Esophagus squamous epithelium (tissue), 5 donors: ENCODE results near the gene SREBF2. TPM values are rescaled to one million over a fixed set of nuclear protein-coding genes. Genes with fewer than 3 reads are reported as not detected.

ENCODE experiments used
- DNase-seq: peaks from one replicate; lab custom pipeline; 2025; lab: John Stamatoyannopoulos, UW
- H3K27ac ChIP-seq, 4 donors: fragments of 200-600 bp; sonication (generic); one replicate each; pipeline ENCODE4 v1.5.1; 2016 to 2019; ENCODE audit warnings: mild to moderate bottlenecking in 1 of 4
- H3K27me3 ChIP-seq, 4 donors: fragments of 200-600 bp; sonication (generic); 1 replicate in 3 of 4; 2 replicates in 1 of 4; pipeline versions ENCODE4 v1.5.1 to v1.6.0; 2017 to 2021; ENCODE audit warnings: antibody characterized with exemption in 1 of 4
- H3K36me3 ChIP-seq, 3 donors: fragments of 200-600 bp; sonication (generic); one replicate each; pipeline ENCODE4 v1.5.1; 2016 to 2019
- H3K4me1 ChIP-seq, 3 donors: fragments of 200-600 bp; sonication (generic); one replicate each; pipeline ENCODE4 v1.5.1; 2017 to 2019
- H3K4me3 ChIP-seq, 4 donors: fragments of 200-600 bp; sonication (generic); 1 replicate in 3 of 4; 2 replicates in 1 of 4; pipeline ENCODE4 v1.5.1; 2016 to 2019; ENCODE audit warnings: mild to moderate bottlenecking in 2 of 4, moderate library complexity in 1 of 4
- H3K9me3 ChIP-seq, 3 donors: fragments of 200-600 bp; sonication (generic); one replicate each; pipeline ENCODE4 v1.5.1; 2016 to 2019
- POLR2A ChIP-seq, 4 donors: fragments of 450-650 bp; IDR thresholded peaks; one replicate each; pipeline ENCODE4 v1.6.1; 2017; ENCODE audit warnings: antibody characterized with exemption in 4 of 4, mild to moderate bottlenecking in 4 of 4, moderate library complexity in 3 of 4
- WGBS, 2 donors: methylation state at CpG; one replicate each; pipeline ENCODE4 v1.1.5; 2018; 5-methylcytosine and 5-hydroxymethylcytosine counted together
- intact Hi-C: fragments of 100-400 bp; cut with DNase I; formaldehyde crosslinking; loops from one replicate; pipeline ENCODE4 v1.15.0; 2022
- small RNA-seq, 4 donors: library from RNA; depleted of rRNA; stranded (forward); fragments of <200 nt; gene quantifications; one replicate each; pipeline ENCODE3, GENCODE V24; 2016
- total RNA-seq, 4 donors: library from RNA; depleted of rRNA; stranded (reverse); fragments of >200 nt; gene quantifications; one replicate each; pipeline ENCODE4 v1.1.0, GENCODE V29; 2016
- TF ChIP-seq, protein P1 (sequence below), 6 experiments: fragments of 450-650 bp in 4 of 6; fragments of 200-600 bp in 2 of 6; sonication (generic) in 2 of 6; IDR thresholded peaks; one replicate each; pipeline ENCODE4 v1.5.1; 2016 to 2019; ENCODE audit warnings: antibody characterized with exemption in 6 of 6, mild to moderate bottlenecking in 4 of 6, moderate library complexity in 4 of 6
- donor health status: DM: yes; HTN: yes; CAD: no.

SREBF2 gene
- total RNA-seq, 4 donors from 2014 or later: 72.8 to 138 (median 98.6) TPM

DNA sequence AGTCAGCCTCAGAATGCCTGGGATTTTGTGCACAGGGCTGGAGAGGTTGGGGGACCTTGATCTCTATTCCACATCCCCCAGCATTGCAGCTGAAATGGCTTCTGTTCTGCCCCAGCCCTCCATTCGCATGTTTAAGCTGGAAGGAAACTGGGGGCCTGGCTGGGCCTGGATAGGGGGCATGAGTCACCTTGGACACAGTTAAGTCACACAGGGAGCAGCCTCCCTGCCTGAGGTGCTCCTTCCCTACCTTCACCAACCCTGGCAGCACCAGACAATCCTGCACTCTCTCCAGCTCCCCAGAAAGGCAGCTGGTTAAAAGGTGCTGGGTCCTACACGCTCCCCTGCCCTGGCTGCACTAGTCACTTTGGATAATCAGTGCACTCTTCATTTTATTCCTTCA is 119.8 kb downstream of the SREBF2 start:
- H3K27ac ChIP-seq: no peak overlapping the region
- no peaks in the 10 kb centered on the region for H3K27me3 ChIP-seq
- H3K4me3 ChIP-seq: no peak overlapping the region
- no peaks in the 10 kb centered on the region for H3K9me3 ChIP-seq
- WGBS, 2 donors: 79 to 92% methylated on average over 2 of the region's 2 CpGs
- no peak for TF ChIP-seq POLR2A (IDR thresholded peaks at IDR 0.05)
- TF ChIP-seq, protein P1, sequence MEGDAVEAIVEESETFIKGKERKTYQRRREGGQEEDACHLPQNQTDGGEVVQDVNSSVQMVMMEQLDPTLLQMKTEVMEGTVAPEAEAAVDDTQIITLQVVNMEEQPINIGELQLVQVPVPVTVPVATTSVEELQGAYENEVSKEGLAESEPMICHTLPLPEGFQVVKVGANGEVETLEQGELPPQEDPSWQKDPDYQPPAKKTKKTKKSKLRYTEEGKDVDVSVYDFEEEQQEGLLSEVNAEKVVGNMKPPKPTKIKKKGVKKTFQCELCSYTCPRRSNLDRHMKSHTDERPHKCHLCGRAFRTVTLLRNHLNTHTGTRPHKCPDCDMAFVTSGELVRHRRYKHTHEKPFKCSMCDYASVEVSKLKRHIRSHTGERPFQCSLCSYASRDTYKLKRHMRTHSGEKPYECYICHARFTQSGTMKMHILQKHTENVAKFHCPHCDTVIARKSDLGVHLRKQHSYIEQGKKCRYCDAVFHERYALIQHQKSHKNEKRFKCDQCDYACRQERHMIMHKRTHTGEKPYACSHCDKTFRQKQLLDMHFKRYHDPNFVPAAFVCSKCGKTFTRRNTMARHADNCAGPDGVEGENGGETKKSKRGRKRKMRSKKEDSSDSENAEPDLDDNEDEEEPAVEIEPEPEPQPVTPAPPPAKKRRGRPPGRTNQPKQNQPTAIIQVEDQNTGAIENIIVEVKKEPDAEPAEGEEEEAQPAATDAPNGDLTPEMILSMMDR (IDR thresholded peaks at IDR 0.05): no peak
- H3K36me3 ChIP-seq: no peaks in the 10 kb centered on the region
- intact Hi-C loops: loop anchor here (10.0 kb wide), 1 partner anchor 502 kb away; no protein-coding TSS in a partner anchor
- DNase-seq: no peak
- H3K4me1 ChIP-seq: peaks cover 3 to 5% (median 3%) of the 10 kb centered on the region in 3 donors

Small RNAs within 50 kb of the gene (small RNA-seq; reads per million reads assigned to genes)
- 1.8 to 3.3 (median 3.0) reads per million in 4 donors for gene MIR33A

Other genes with a start within 250 kb of the SREBF2 start
- gene PMM1, start 243.3 kb upstream of the SREBF2 start, total RNA-seq: 10 to 100 TPM; 17.9 to 65.2 (median 49.5) TPM
- 10 to 100 TPM; 22.1 to 34.9 (median 28.4) TPM for gene DESI1, start 212.1 kb upstream of the SREBF2 start, total RNA-seq
- gene XRCC6, start 211.8 kb upstream of the SREBF2 start, total RNA-seq: 100 to 1,000 TPM; 161 to 295 (median 222) TPM
- 100 to 1,000 TPM in 2 of 4 donors, 10 to 100 TPM in 2; 71.0 to 128 (median 106) TPM for gene SNU13, start 144.2 kb upstream of the SREBF2 start, total RNA-seq
- gene MEI1, start 133.6 kb upstream of the SREBF2 start, total RNA-seq: 1 to 10 TPM in 1 of 4 donors, under 1 TPM in 3; 0.09 to 1.3 (median 0.52) TPM
- gene CCDC134, start 32.4 kb upstream of the SREBF2 start, total RNA-seq: 1 to 10 TPM; 5.1 to 9.0 (median 7.2) TPM
- gene SHISA8, start 82.0 kb downstream of the SREBF2 start, total RNA-seq: not detected
- 1 to 10 TPM in 1 of 4 donors, under 1 TPM in 3; 0.19 to 1.9 (median 0.32) TPM for gene TNFRSF13C, start 93.7 kb downstream of the SREBF2 start, total RNA-seq
- 10 to 100 TPM in 2 of 4 donors, 1 to 10 TPM in 2; 6.9 to 12.6 (median 10.5) TPM for gene CENPM, start 114.0 kb downstream of the SREBF2 start, total RNA-seq
- gene SEPTIN3, start 136.3 kb downstream of the SREBF2 start, total RNA-seq: 1 to 10 TPM in 1 of 4 donors, under 1 TPM in 3; 0.04 to 1.1 (median 0.34) TPM
- gene WBP2NL, start 165.7 kb downstream of the SREBF2 start, total RNA-seq: under 1 TPM in 2 of 4 donors, not detected in 2; 0.08 to 0.95 TPM
- 10 to 100 TPM; 14.9 to 24.8 (median 19.9) TPM for gene NAGA, start 237.7 kb downstream of the SREBF2 start, total RNA-seq
- gene PHETA2, start 241.1 kb downstream of the SREBF2 start, total RNA-seq: 10 to 100 TPM in 2 of 4 donors, 1 to 10 TPM in 2; 6.3 to 14.5 (median 9.5) TPM
- 10 to 100 TPM in 1 of 4 donors, 1 to 10 TPM in 3; 4.9 to 15.4 (median 8.6) TPM for gene SMDT1, start 246.6 kb downstream of the SREBF2 start, total RNA-seq